ENCODE results near the gene HARS2.
"Not testable (repeated sequence)": the region's sequence is repeated elsewhere in the genome, so short reads cannot be mapped to it uniquely, and the experiment has no call there.

Gene HARS2
- total RNA-seq, result 87.8 to 101 reads per million in 2 donors

GRCh38 chr5:140690941-140691924 is at the start of gene HARS2, which contains the start of gene HARS1:
TSS of gene HARS2 (plus strand) at chr5:140691455. CDS start at chr5:140691649, 194 bp downstream.
TSS of gene HARS1 (minus strand) at chr5:140691370. CDS start at chr5:140691304, 66 bp downstream.
- peak; percentile 50 for DNase-seq

- DNase-seq, result no peak
Observed at GRCh38 chr5:140641716-140642115, 49.5 kb upstream of the HARS2 start.

GRCh38 chr5:140642718-140643117 is 48.5 kb upstream of the HARS2 start:
- no peak for DNase-seq

- DNase-seq, result no peak
Observed at GRCh38 chr5:140647042-140647419, 44.2 kb upstream of the HARS2 start.

GRCh38 chr5:140658870-140659269 is 32.4 kb upstream of the HARS2 start:
- no peak for DNase-seq

- DNase-seq, result not testable (repeated sequence)
Observed at GRCh38 chr5:140660371-140660770, 30.9 kb upstream of the HARS2 start.

GRCh38 chr5:140664030-140664358 is 27.3 kb upstream of the HARS2 start:
- no peak for DNase-seq

GRCh38 chr5:140664359-140665119 is 26.7 kb upstream of the HARS2 start, which contains the start of gene WDR55:
TSS of gene WDR55 (plus strand) at chr5:140664904. CDS start at chr5:140664913, 9 bp downstream.
- DNase-seq, result peak; percentile 95

- DNase-seq, result not testable (repeated sequence)
Observed at GRCh38 chr5:140671035-140671434, 20.2 kb upstream of the HARS2 start.

GRCh38 chr5:140671472-140672125 is 19.7 kb upstream of the HARS2 start:
- no peak for DNase-seq

- DNase-seq, result peak; percentile 14
Observed at GRCh38 chr5:140672455-140673186, 18.6 kb upstream of the HARS2 start.

- DNase-seq, result no peak
Observed at GRCh38 chr5:140673187-140673976, 17.9 kb upstream of the HARS2 start, which contains the start of gene DND1. TSS of gene DND1 (minus strand) at chr5:140673576. CDS start at chr5:140673542, 34 bp downstream.

GRCh38 chr5:140674211-140674610 is 17.0 kb upstream of the HARS2 start:
- no peak for DNase-seq

GRCh38 chr5:140674629-140675028 is 16.6 kb upstream of the HARS2 start:
- DNase-seq, result no peak

- no peak for DNase-seq
Observed at GRCh38 chr5:140677947-140678346, 13.3 kb upstream of the HARS2 start.

GRCh38 chr5:140678993-140679392 is 12.3 kb upstream of the HARS2 start:
- DNase-seq, result no peak

GRCh38 chr5:140690376-140690932 is 801 bp upstream of the HARS2 start:
- DNase-seq, result no peak

- DNase-seq, result no peak
Observed at GRCh38 chr5:140694276-140694675, 3.0 kb downstream of the HARS2 start.

GRCh38 chr5:140696891-140697492 is 5.7 kb downstream of the HARS2 start:
- no peak for DNase-seq
